Cardiac fibroblast (primary cell): Measurements from ENCODE around the gene ADIPOR2.
A peak's percentile ranks its signal among the peaks of the same experiment; 100 is the strongest.

Source experiments
- DNase-seq, 2 donors: peaks; one replicate each; pipeline versions ENCODE4 v3.0.0 to v3.0.0-alpha.2; 2010; ENCODE audit warnings: low read depth in 2 of 2
- H3K4me3 ChIP-seq, 2 donors: replicated peaks in 1 of 2; 1 replicate in 1 of 2; 2 replicates in 1 of 2; pipeline ENCODE4 v1.5.1; 2011; ENCODE audit warnings: low read depth in 2 of 2, low read length in 2 of 2, mild to moderate bottlenecking in 2 of 2, moderate library complexity in 1 of 2
- TF ChIP-seq, protein P1 (sequence below): IDR thresholded peaks from one replicate; pipeline ENCODE4 v1.5.1; 2011; ENCODE audit warnings: low read depth, mild to moderate bottlenecking, low read length, inconsistent platforms

The ADIPOR2 gene

DNA sequence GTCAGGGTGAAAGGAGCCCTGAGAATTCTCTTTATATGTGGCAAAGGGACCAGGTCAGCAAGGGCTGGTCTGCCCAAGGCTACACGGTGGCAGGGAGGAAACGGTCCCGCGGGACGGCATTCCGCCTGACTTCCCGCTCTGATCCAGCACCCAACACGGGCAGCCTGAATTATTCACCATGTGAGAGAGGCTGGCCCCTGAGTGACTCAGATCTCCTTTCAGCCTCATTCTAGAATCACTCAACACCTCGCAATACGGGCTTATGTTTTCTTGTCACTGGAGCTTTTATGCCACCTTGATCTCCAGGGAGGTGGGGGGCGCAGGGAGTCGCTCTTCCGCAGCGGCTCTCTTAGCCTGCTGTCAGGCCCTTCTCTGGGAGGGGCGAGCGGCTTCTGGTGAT lies 138.0 kb downstream of the ADIPOR2 start:
- DNase-seq, result no peak
- TF ChIP-seq, protein P1, sequence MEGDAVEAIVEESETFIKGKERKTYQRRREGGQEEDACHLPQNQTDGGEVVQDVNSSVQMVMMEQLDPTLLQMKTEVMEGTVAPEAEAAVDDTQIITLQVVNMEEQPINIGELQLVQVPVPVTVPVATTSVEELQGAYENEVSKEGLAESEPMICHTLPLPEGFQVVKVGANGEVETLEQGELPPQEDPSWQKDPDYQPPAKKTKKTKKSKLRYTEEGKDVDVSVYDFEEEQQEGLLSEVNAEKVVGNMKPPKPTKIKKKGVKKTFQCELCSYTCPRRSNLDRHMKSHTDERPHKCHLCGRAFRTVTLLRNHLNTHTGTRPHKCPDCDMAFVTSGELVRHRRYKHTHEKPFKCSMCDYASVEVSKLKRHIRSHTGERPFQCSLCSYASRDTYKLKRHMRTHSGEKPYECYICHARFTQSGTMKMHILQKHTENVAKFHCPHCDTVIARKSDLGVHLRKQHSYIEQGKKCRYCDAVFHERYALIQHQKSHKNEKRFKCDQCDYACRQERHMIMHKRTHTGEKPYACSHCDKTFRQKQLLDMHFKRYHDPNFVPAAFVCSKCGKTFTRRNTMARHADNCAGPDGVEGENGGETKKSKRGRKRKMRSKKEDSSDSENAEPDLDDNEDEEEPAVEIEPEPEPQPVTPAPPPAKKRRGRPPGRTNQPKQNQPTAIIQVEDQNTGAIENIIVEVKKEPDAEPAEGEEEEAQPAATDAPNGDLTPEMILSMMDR, result no peak

DNA sequence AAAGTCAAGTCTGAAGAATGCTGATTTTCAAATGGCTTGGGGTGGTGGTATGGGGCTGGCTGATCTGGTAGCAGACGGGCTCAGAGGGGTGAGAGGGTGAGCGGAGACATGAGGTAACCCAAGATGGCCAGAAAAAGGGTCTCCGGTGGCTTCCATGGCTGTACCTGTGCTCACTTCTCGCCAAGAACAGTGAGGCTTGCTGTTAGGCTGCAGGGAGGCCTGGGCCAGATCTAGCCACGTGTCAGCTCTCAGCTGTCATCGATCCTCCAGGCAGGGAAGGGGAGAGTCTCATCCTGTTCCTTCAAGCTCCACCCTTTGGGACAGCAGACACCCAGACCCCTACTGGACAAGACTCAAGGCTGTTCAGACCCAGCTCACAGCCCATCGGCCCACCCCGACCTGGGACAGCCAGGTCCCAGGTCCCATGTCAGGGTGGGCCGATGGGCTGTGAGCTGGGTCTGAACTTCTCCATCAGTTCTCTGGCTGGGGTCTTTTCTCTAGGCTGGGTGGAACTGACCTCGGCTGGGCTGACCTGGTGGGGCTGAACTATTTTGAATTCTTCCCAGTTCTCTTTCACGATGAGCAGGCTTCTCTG lies 138.5 kb downstream of the ADIPOR2 start:
- no peak overlapping the region for H3K4me3 ChIP-seq
- no peak for DNase-seq
- TF ChIP-seq, protein P1, result no peak

More for the DNA sequence above, 138.0 kb downstream of the ADIPOR2 start:
- H3K4me3 ChIP-seq, result no peak overlapping the region

DNA sequence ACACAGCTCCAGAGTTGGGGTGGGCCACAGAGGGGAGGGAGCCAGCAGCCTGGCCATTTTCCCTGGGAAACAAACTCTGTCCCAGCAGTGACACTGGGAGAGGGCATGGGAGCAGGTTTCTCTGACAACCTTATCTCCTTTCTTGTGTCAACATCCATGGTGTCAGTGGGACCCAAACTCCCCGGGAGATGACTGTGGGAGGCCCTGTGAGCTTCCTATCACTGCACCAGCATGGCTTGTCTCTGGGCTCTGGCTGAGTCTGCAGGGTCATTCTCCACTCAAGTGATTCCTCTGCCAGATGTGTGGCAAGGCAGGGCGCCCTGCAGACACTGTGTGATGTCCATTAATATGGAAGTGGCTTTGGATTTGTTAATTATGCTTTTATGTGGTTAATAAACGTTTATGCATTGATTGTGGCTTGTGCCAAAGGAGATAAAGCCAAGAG lies 139.6 kb downstream of the ADIPOR2 start:
- no peak for DNase-seq
- TF ChIP-seq, protein P1, result no peak
- H3K4me3 ChIP-seq, result no peak overlapping the region

DNA sequence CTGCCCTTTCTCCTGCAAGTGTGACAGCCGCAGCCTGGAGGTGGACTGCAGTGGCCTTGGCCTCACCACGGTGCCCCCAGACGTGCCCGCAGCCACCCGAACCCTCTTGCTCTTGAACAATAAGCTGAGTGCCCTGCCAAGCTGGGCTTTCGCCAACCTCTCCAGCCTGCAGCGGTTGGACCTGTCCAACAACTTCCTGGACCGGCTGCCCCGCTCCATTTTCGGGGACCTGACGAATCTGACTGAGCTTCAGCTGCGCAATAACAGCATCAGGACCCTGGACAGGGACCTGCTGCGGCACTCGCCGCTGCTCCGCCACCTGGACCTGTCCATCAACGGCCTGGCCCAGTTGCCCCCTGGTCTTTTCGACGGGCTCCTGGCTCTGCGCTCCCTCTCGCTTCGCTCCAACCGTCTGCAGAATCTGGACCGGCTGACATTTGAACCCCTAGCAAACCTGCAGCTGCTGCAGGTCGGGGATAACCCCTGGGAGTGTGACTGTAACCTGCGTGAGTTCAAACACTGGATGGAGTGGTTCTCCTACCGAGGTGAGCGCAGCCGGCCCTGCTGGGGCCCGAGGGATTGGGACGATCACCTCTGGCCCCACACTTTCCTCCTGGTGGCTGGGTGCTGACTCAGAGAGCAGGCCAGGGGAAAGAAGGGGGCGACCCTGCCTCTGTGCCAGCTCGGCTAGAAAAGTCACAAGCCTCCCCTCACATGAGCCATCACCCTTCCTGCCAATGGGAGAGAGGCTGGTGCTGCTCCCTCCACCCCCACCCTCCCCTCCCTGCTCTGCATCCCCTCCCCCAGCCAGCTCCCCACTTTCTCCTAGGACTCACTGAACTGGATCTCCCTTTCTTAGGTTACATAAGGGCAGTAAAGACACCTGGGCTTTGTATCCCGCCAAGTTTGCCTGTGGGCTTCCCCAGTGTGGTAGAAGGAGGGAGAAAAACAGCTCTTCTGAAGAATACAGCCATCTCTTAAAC lies 140.4 kb downstream of the ADIPOR2 start:
- H3K4me3 ChIP-seq, result no peak overlapping the region
- peak; percentile 50 to 68 for DNase-seq
- TF ChIP-seq, protein P1, result no peak

DNA sequence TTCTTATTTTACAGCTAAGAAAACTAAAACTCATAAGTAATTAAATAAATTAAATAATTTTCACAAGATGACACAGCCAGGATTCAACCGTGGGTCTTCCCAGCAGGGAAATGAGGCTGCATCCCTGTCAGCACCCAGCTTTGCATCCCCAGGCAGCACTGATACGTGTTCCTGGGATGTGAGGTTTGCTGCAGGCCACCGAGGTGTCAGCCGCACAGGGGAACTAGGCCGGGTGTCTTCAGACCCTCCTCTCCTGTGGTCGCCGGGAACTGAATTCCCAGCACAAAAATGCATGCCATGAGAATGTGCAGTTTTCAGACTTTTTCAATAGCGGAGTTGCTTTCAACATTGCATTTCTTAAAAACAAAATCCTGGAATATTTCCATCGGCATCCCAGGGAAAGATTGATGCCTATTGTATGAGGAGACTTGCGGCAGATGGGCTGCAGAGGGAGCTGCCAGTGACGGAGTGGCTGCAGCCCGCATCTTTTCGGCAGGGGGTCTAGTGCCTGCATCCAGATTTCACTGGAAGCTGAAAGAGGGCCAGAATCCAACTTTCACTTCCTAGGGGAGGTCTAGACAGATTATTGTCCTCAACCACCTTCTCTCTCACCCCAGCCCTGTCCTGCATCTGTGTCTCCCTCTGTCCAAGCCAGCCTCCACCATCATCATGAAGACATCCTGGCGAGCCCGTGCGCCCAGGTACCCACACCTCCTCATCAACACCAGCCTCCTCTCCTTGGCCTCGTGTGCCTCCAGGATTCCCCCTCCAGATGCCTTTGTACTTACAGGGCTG lies 142.1 kb downstream of the ADIPOR2 start:
- H3K4me3 ChIP-seq, result no peak overlapping the region
- DNase-seq, result no peak
- TF ChIP-seq, protein P1, result no peak

DNA sequence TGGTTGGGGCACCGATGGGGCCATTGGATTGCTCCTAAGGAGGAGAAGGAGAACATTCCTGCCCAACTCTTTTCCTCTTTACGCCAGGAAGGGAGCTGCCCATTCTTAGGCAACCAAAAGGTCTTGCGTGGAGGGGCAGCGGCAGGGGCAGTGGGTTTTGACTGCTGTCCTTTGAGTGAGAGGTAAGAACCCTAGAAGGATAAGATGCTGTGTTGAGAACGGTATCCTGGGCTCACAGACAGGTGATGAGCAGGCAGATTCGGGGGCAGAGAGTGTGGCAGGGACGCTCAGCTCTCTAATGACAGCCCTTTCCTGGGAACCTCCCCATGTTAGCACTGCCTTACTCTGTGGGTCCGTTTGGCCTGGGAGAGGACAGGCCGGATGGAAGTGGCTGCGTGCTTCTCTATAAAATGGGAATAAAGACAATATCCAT lies 142.7 kb downstream of the ADIPOR2 start:
- TF ChIP-seq, protein P1, result no peak
- H3K4me3 ChIP-seq, result no peak overlapping the region
- DNase-seq, result no peak
